IMR-90 (cell line): ENCODE measurements around the gene KCTD3. TPM values are rescaled to one million over a fixed set of nuclear protein-coding genes. Genes with fewer than 3 reads are reported as not detected.
A peak's percentile ranks its signal among the peaks of the same experiment; 100 is the strongest.

Experiments
- ATAC-seq: fragments of 200-7000 bp; cut with Tn5 transposase; 2 replicates; pipeline ENCODE4 v1.9.1; 2020; ENCODE audit warnings: low read depth, mild to moderate bottlenecking, moderate library complexity
- BruUV-seq: library from RNA; stranded (reverse); fragments of 400-500 nt; replicated peaks from 2 replicates; lab custom pipeline; 2021; lab: Mats Ljungman, UMichigan
- CTCF ChIA-PET: fragments of 300-600 bp; formaldehyde crosslinking; extraction: SDS; loops from one replicate; lab custom pipeline; 2021; ENCODE audit warnings: antibody characterized with exemption; lab: Yijun Ruan, JAX
- POLR2A ChIA-PET: fragments of 300-600 bp; sonication (Branson Sonifier 250); formaldehyde crosslinking; loops from one replicate; lab custom pipeline; 2022; ENCODE audit warnings: antibody characterized with exemption; ENCODE audit not compliant: unreplicated experiment; lab: Charles Lee
- DNase-seq: peaks from one replicate; pipeline ENCODE4 v3.0.0; 2013
- H2AFZ ChIP-seq: replicated peaks from 2 replicates; pipeline ENCODE3; 2013; ENCODE audit warnings: low read length, mild to moderate bottlenecking; ENCODE audit not compliant: poor library complexity
- H2AK5ac ChIP-seq: 2 replicates; pipeline ENCODE4 v1.6.1; 2013; ENCODE audit warnings: low read depth, low read length, inconsistent platforms
- H2AK9ac ChIP-seq: replicated peaks from 2 replicates; pipeline ENCODE3; 2013; ENCODE audit warnings: mild to moderate bottlenecking, low read depth, low read length, moderate library complexity; ENCODE audit not compliant: poor library complexity
- H2BK120ac ChIP-seq: 2 replicates; pipeline ENCODE4 v1.6.1; 2013; ENCODE audit warnings: low read depth, low read length, inconsistent platforms
- H2BK15ac ChIP-seq: 3 replicates; pipeline ENCODE4 v1.6.1; 2013; ENCODE audit warnings: low read depth, low read length, inconsistent platforms
- H2BK20ac ChIP-seq: 2 replicates; pipeline ENCODE4 v1.6.1; 2013; ENCODE audit warnings: low read depth, mild to moderate bottlenecking, inconsistent platforms, low read length, moderate library complexity
- H2BK5ac ChIP-seq: 2 replicates; pipeline ENCODE4 v1.6.1; 2013; ENCODE audit warnings: mild to moderate bottlenecking, low read depth, low read length, inconsistent platforms; ENCODE audit not compliant: poor library complexity, severe bottlenecking
- H3K14ac ChIP-seq: replicated peaks from 2 replicates; pipeline ENCODE4 v1.6.1; 2013; ENCODE audit warnings: low read depth, low read length, inconsistent platforms
- H3K18ac ChIP-seq: 2 replicates; pipeline ENCODE4 v1.6.1; 2013; ENCODE audit warnings: low read depth, low read length, control low read depth
- H3K23ac ChIP-seq: 2 replicates; pipeline ENCODE4 v1.6.1; 2013; ENCODE audit warnings: low read depth, low read length, inconsistent platforms
- H3K27ac ChIP-seq: 2 replicates; pipeline ENCODE4 v1.5.1; 2013; ENCODE audit warnings: mild to moderate bottlenecking, control low read depth, low read length; ENCODE audit not compliant: insufficient read depth
- H3K27me3 ChIP-seq: 2 replicates; pipeline ENCODE4 v1.6.1; 2013; ENCODE audit warnings: low read length; ENCODE audit not compliant: control insufficient read depth, insufficient read depth
- H3K36me3 ChIP-seq: 2 replicates; pipeline ENCODE4 v1.6.1; 2013; ENCODE audit warnings: low read length, mixed read lengths; ENCODE audit not compliant: control insufficient read depth, insufficient read depth
- H3K4ac ChIP-seq: 2 replicates; pipeline ENCODE4 v1.6.1; 2013; ENCODE audit warnings: low read depth, low read length, inconsistent platforms
- H3K4me1 ChIP-seq: 2 replicates; pipeline ENCODE4 v1.6.1; 2013; ENCODE audit warnings: low read length, mixed read lengths; ENCODE audit not compliant: control insufficient read depth, insufficient read depth
- H3K4me2 ChIP-seq: 2 replicates; pipeline ENCODE4 v1.6.1; 2013; ENCODE audit warnings: low read depth, mild to moderate bottlenecking, control low read depth, low read length, moderate library complexity
- H3K4me3 ChIP-seq: 2 replicates; pipeline ENCODE4 v1.5.1; 2013; ENCODE audit warnings: low read depth, mild to moderate bottlenecking, control low read depth, low read length, moderate library complexity; ENCODE audit not compliant: insufficient read depth
- H3K56ac ChIP-seq: 2 replicates; pipeline ENCODE4 v1.6.1; 2013; ENCODE audit warnings: low read length, inconsistent platforms; ENCODE audit not compliant: insufficient read depth; ENCODE audit errors: extremely low read depth
- H3K79me1 ChIP-seq, 2 experiments: 2 replicates each; pipeline ENCODE4 v1.6.1; 2013; ENCODE audit warnings: low read length in 2 of 2, inconsistent platforms in 1 of 2, low read depth in 1 of 2
- H3K9ac ChIP-seq: 2 replicates; pipeline ENCODE4 v1.6.1; 2013; ENCODE audit warnings: low read depth, low read length, control low read depth
- H3K9me1 ChIP-seq: 2 replicates; pipeline ENCODE4 v1.6.1; 2013; ENCODE audit warnings: low read length, inconsistent platforms; ENCODE audit not compliant: insufficient read depth
- H3K9me3 ChIP-seq: 2 replicates; pipeline ENCODE4 v1.6.1; 2013; ENCODE audit warnings: low read length; ENCODE audit not compliant: control insufficient read depth, insufficient read depth
- H4K20me1 ChIP-seq: 2 replicates; pipeline ENCODE4 v1.6.1; 2013; ENCODE audit warnings: low read length, inconsistent platforms; ENCODE audit not compliant: insufficient read depth
- H4K5ac ChIP-seq: 2 replicates; pipeline ENCODE4 v1.6.1; 2013; ENCODE audit warnings: mild to moderate bottlenecking, low read depth, low read length, control low read depth
- H4K8ac ChIP-seq, 2 experiments: 2 replicates each; pipeline ENCODE4 v1.6.1; 2013; ENCODE audit warnings: low read depth in 2 of 2, low read length in 2 of 2, control low read depth in 1 of 2, inconsistent platforms in 1 of 2
- H4K91ac ChIP-seq: 2 replicates; pipeline ENCODE4 v1.6.1; 2013; ENCODE audit warnings: low read depth, low read length, inconsistent platforms; ENCODE audit not compliant: insufficient read depth
- BHLHE40 ChIP-seq: fragments of 150-350 bp; IDR thresholded peaks from 2 replicates; pipeline ENCODE4 v1.6.1; 2016; ENCODE audit warnings: mild to moderate bottlenecking, low read depth, low read length
- CEBPB ChIP-seq: IDR thresholded peaks from 2 replicates; pipeline ENCODE4 v1.6.1; 2012; ENCODE audit warnings: low read depth, low read length, improper control_type of control experiment
- CTCF ChIP-seq: conservative IDR thresholded peaks from 2 replicates; pipeline ENCODE4 v1.5.1; 2012; ENCODE audit warnings: mild to moderate bottlenecking, low read depth, low read length, improper control_type of control experiment
- ELK1 ChIP-seq: fragments of 150-350 bp; IDR thresholded peaks from 2 replicates; pipeline ENCODE4 v1.6.1; 2016; ENCODE audit warnings: low read depth, mild to moderate bottlenecking, low read length, moderate library complexity, borderline replicate concordance
- FOS ChIP-seq: fragments of 150-350 bp; IDR thresholded peaks from 2 replicates; pipeline ENCODE4 v1.6.1; 2016; ENCODE audit warnings: low read depth, low read length
- MXI1 ChIP-seq: IDR thresholded peaks from 2 replicates; pipeline ENCODE4 v1.6.1; 2012; ENCODE audit warnings: low read depth, mild to moderate bottlenecking, low read length, moderate library complexity, borderline replicate concordance
- RAD21 ChIP-seq: IDR thresholded peaks from 2 replicates; pipeline ENCODE4 v1.6.1; 2012; ENCODE audit warnings: low read length, improper control_type of control experiment
- RCOR1 ChIP-seq: IDR thresholded peaks from 2 replicates; pipeline ENCODE4 v1.6.1; 2012; ENCODE audit warnings: mild to moderate bottlenecking, low read length, improper control_type of control experiment; ENCODE audit not compliant: insufficient replicate concordance
- RFX5 ChIP-seq: IDR thresholded peaks from 2 replicates; pipeline ENCODE4 v1.8.0; 2012; ENCODE audit warnings: low read depth, mild to moderate bottlenecking, low read length, moderate library complexity
- SMC3 ChIP-seq: fragments of 150-350 bp; IDR thresholded peaks from 2 replicates; pipeline ENCODE4 v1.6.1; 2016; ENCODE audit warnings: low read depth, mild to moderate bottlenecking, antibody characterized with exemption, low read length, moderate library complexity
- USF2 ChIP-seq: fragments of 150-350 bp; IDR thresholded peaks from 2 replicates; pipeline ENCODE4 v1.6.1; 2017; ENCODE audit warnings: mild to moderate bottlenecking, antibody characterized with exemption, low read length, low read depth
- WGBS, 2 experiments: methylation state at CpG; one replicate each; pipeline versions ENCODE4 v1.1.5 to v1.1.7; 2013; ENCODE audit warnings: missing lambda C conversion rate in 2 of 2; ENCODE audit not compliant: insufficient read length in 1 of 2; ENCODE audit errors: extremely low coverage in 2 of 2; 5-methylcytosine and 5-hydroxymethylcytosine counted together
- dilution Hi-C: fragments of 300-500 bp; cut with HindIII; formaldehyde crosslinking; loops from one replicate; pipeline ENCODE4 v1.14.3; 2018; ENCODE audit warnings: low sequenced_read_pairs; ENCODE audit not compliant: unreplicated experiment
- in situ Hi-C: fragments of 300-500 bp; cut with MboI; formaldehyde crosslinking; loops from 3 replicates; pipeline ENCODE4 v1.14.3; 2019; ENCODE audit warnings: low sequenced_read_pairs, inconsistent platforms, mixed read lengths
- intact Hi-C: fragments of 100-400 bp; cut with micrococcal nuclease; formaldehyde crosslinking; loops from 2 replicates; pipeline ENCODE4 v1.10.0; 2022
- polyA plus RNA-seq, 3 experiments: library from polyadenylated mRNA; depleted of rRNA; stranded (reverse); fragments of >200 nt; gene quantifications; 2 replicates each; pipeline ENCODE4 v1.2.3, GENCODE V29; 2012; ENCODE audit warnings: low replicate concordance in 1 of 3
- total RNA-seq: library from RNA; depleted of rRNA; stranded (reverse); fragments of >200 nt; gene quantifications from 2 replicates; pipeline ENCODE4 v1.2.3, GENCODE V29; 2012

Gene KCTD3
- total and polyA plus RNA-seq, 2 of the 4 experiments (the other 2 are of a cell fraction): 43.6 to 49.5 TPM

GRCh38 chr1:215523128-215523861 is 43.8 kb upstream of the KCTD3 start:
- ChIA-PET CTCF (interaction anchor here (0.5 to 1.6 kb wide), 11 partner anchors 47 to 1309 kb away, joined by 3 to 15 read pairs (median 4); no protein-coding TSS in a partner anchor), POLR2A (no interaction called here)
- in situ Hi-C loops (loop anchor here (5.0 kb wide), 1 partner anchor 866 kb away; no protein-coding TSS in a partner anchor), dilution Hi-C loops (no loop called here), intact Hi-C loops (loop anchor here (1.0 to 5.0 kb wide), 4 partner anchors 251 to 895 kb away; no protein-coding TSS in a partner anchor)
- Histone ChIP-seq H3K23ac (no peak overlapping the region), H3K4me2 (peak overlapping the region; percentile 96; the same call in 1 of the 2 replicates), H3K4me3 (no peak overlapping the region; the same call in 1 of the 2 replicates), H3K4ac (no peak overlapping the region), H4K8ac (no peak overlapping the region), H3K18ac (peak overlapping the region; percentile 20; the same call in 1 of the 2 replicates), H2AFZ (no peak overlapping the region), H2AK5ac (no peak overlapping the region), H3K36me3 (no peaks in the 10 kb centered on the region), H2BK120ac (no peak overlapping the region), H3K9ac (no peak overlapping the region), H3K9me1 (no peaks in the 10 kb centered on the region), H3K4me1 (no peaks in the 10 kb centered on the region; the same call in 1 of the 2 replicates), H2BK5ac (no peak overlapping the region), H3K56ac (no peak overlapping the region), H2BK15ac (no peak overlapping the region; the same call in 2 of the 3 replicates), H3K79me1 (no peaks in the 10 kb centered on the region), H2AK9ac (no peak overlapping the region), H2BK20ac (no peak overlapping the region), H4K20me1 (no peaks in the 10 kb centered on the region), H4K91ac (no peak overlapping the region), H3K27ac (no peak overlapping the region), H3K9me3 (no peaks in the 10 kb centered on the region), H3K14ac (no peak overlapping the region), H3K27me3 (no peaks in the 10 kb centered on the region), H4K5ac (no peak overlapping the region; the same call in 1 of the 2 replicates)
- no CpG with 5 or more reads among the region's 8 CpGs for WGBS, 2 experiments
- DNase-seq: peak; percentile 52
- no TSS peak for BruUV-seq
- peak; percentile 73 for ATAC-seq
- TF ChIP-seq ELK1 (no peak), RFX5 (no peak), FOS (no peak), USF2 (no peak), MXI1 (no peak), CTCF (peak; percentile 58), BHLHE40 (no peak), RCOR1 (no peak), CEBPB (no peak), SMC3 (peak; percentile 66; the same call in 1 of the 2 replicates), RAD21 (peak; percentile 66)
